GM12878 (cell line): ENCODE results near the gene MBD5. TPM values are rescaled to one million over a fixed set of nuclear protein-coding genes. Genes with fewer than 3 reads are reported as not detected.

Experiments used
- GABPA ChIP-seq: IDR thresholded peaks from 2 replicates; pipeline ENCODE4 v1.6.1; 2014; ENCODE audit warnings: antibody characterized with exemption, low read depth, mild to moderate bottlenecking, inconsistent platforms
- HDAC2 ChIP-seq: fragments of 200-600 bp; sonication (generic); IDR thresholded peaks from 2 replicates; pipeline ENCODE4 v1.6.1; 2017
- HDGF ChIP-seq: fragments of 450-650 bp; IDR thresholded peaks from 2 replicates; pipeline ENCODE4 v1.6.1; 2016; ENCODE audit warnings: antibody characterized with exemption
- MEF2A ChIP-seq: IDR thresholded peaks from 2 replicates; pipeline ENCODE4 v1.6.1; 2011; ENCODE audit warnings: low read depth, mild to moderate bottlenecking, low read length, moderate library complexity; ENCODE audit not compliant: insufficient read depth
- NFXL1 ChIP-seq: fragments of 450-650 bp; IDR thresholded peaks from 2 replicates; pipeline ENCODE4 v1.6.1; 2017; ENCODE audit warnings: antibody characterized with exemption, mild to moderate bottlenecking, borderline replicate concordance
- NR2F1 ChIP-seq: fragments of 450-650 bp; conservative IDR thresholded peaks from 2 replicates; pipeline ENCODE4 v1.6.1; 2017; ENCODE audit warnings: mild to moderate bottlenecking
- YBX1 ChIP-seq: fragments of 450-650 bp; IDR thresholded peaks from 2 replicates; pipeline ENCODE4 v1.6.1; 2016; ENCODE audit warnings: antibody characterized with exemption
- YY1 ChIP-seq: IDR thresholded peaks from 2 replicates; pipeline ENCODE4 v1.6.1; 2011; ENCODE audit warnings: low read depth, mild to moderate bottlenecking, low read length
- ZNF217 ChIP-seq: fragments of 450-650 bp; IDR thresholded peaks from 2 replicates; pipeline ENCODE4 v1.6.1; 2017; ENCODE audit warnings: antibody characterized with exemption, mild to moderate bottlenecking
- ZNF24 ChIP-seq: fragments of 450-650 bp; IDR thresholded peaks from 2 replicates; pipeline ENCODE4 v1.6.1; 2017; ENCODE audit warnings: antibody characterized with exemption, mild to moderate bottlenecking
- polyA plus RNA-seq, 11 experiments: library from polyadenylated mRNA; depleted of rRNA in 4 of 11; unstranded in 6 of 11; stranded (reverse) in 5 of 11; fragments of >200 nt; fragmentation: Nextera tagmentation in 4 of 11; fragmentation: Illumina TruSeq in 1 of 11; extraction: Ambion mirVana in 4 of 11; extraction: Trizol in 1 of 11; gene quantifications; 1 replicate in 1 of 11; 2 replicates in 10 of 11; pipeline versions ENCODE4 v1.2.1 to v1.2.3, GENCODE V29; 2011 to 2016; ENCODE audit warnings: inconsistent platforms in 2 of 11, missing spikeins in 2 of 11, low read depth in 1 of 11
- total RNA-seq, 4 experiments: library from RNA; depleted of rRNA in 3 of 4; stranded (reverse); fragments of >200 nt in 3 of 4; fragmentation: Illumina TruSeq in 1 of 4; extraction: Trizol in 1 of 4; gene quantifications; 2 replicates each; pipeline versions ENCODE4 v1.2.1 to v1.2.3, GENCODE V29; 2013 to 2021
- TF ChIP-seq, protein P1 (sequence below): fragments of 450-650 bp; IDR thresholded peaks from 2 replicates; pipeline ENCODE4 v1.6.1; 2017; ENCODE audit warnings: mild to moderate bottlenecking, moderate library complexity
- TF ChIP-seq, protein P2 (sequence below): fragments of 450-650 bp; IDR thresholded peaks from 2 replicates; pipeline ENCODE4 v1.6.1; 2018; ENCODE audit warnings: mild to moderate bottlenecking, low read depth, moderate library complexity; ENCODE audit not compliant: partially characterized antibody
- TF ChIP-seq, protein P3 (sequence below): fragments of 450-650 bp; IDR thresholded peaks from 2 replicates; pipeline ENCODE4 v1.6.1; 2017; ENCODE audit warnings: mild to moderate bottlenecking, low read depth, inconsistent platforms; ENCODE audit not compliant: poor library complexity, severe bottlenecking
- TF ChIP-seq, protein P4 (sequence below): fragments of 450-650 bp; IDR thresholded peaks from 2 replicates; pipeline ENCODE4 v1.6.1; 2018; ENCODE audit warnings: borderline replicate concordance, mild to moderate bottlenecking; ENCODE audit not compliant: partially characterized antibody
- TF ChIP-seq, protein P5 (sequence below): IDR thresholded peaks from 2 replicates; pipeline ENCODE4 v1.6.1; 2012; ENCODE audit warnings: low read depth, low read length, improper control_type of control experiment
- TF ChIP-seq, protein P6 (sequence below): fragments of 150-350 bp; IDR thresholded peaks from 2 replicates; pipeline ENCODE4 v1.6.1; 2014; ENCODE audit warnings: mild to moderate bottlenecking, low read depth, low read length

The MBD5 gene
- total and polyA plus RNA-seq, 10 of the 15 experiments (the other 5 are each of a cell fraction or from before 2014, with no cell fraction given) = 7.4 to 58.0 (median 21.2) TPM

DNA sequence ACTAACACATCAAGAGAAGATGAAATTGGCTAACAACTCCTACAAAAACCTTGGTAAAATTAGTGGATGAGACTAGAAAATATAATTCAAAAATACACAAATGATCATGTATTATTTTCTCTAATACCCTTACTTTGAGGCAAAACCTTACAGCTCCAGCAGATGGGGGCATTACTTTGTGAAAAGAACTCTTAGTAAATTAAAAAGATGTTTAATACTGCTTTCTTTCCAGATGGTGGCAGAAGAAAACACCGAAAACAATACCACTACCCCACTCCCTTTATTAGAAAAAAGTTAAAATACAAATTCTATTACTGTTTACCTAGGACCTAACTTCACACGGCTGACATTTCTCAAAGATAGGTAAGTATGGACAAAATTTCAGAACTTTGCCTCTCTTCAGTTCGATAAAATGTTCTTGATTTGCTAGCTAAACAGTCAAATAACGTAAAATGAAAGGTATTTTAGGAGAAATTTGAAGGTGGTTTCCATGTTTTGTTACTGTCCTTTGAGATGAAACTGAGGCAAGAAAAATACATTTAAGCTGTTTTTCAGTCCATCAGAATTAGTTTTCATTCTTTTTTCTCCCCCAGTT is 31.0 kb upstream of the MBD5 start (continued):
- TF ChIP-seq, protein P1, sequence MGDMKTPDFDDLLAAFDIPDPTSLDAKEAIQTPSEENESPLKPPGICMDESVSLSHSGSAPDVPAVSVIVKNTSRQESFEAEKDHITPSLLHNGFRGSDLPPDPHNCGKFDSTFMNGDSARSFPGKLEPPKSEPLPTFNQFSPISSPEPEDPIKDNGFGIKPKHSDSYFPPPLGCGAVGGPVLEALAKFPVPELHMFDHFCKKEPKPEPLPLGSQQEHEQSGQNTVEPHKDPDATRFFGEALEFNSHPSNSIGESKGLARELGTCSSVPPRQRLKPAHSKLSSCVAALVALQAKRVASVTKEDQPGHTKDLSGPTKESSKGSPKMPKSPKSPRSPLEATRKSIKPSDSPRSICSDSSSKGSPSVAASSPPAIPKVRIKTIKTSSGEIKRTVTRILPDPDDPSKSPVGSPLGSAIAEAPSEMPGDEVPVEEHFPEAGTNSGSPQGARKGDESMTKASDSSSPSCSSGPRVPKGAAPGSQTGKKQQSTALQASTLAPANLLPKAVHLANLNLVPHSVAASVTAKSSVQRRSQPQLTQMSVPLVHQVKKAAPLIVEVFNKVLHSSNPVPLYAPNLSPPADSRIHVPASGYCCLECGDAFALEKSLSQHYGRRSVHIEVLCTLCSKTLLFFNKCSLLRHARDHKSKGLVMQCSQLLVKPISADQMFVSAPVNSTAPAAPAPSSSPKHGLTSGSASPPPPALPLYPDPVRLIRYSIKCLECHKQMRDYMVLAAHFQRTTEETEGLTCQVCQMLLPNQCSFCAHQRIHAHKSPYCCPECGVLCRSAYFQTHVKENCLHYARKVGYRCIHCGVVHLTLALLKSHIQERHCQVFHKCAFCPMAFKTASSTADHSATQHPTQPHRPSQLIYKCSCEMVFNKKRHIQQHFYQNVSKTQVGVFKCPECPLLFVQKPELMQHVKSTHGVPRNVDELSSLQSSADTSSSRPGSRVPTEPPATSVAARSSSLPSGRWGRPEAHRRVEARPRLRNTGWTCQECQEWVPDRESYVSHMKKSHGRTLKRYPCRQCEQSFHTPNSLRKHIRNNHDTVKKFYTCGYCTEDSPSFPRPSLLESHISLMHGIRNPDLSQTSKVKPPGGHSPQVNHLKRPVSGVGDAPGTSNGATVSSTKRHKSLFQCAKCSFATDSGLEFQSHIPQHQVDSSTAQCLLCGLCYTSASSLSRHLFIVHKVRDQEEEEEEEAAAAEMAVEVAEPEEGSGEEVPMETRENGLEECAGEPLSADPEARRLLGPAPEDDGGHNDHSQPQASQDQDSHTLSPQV = 0 out of 2 replicates have a peak, but pooled peaks have one; percentile 30
- TF ChIP-seq, protein P2, sequence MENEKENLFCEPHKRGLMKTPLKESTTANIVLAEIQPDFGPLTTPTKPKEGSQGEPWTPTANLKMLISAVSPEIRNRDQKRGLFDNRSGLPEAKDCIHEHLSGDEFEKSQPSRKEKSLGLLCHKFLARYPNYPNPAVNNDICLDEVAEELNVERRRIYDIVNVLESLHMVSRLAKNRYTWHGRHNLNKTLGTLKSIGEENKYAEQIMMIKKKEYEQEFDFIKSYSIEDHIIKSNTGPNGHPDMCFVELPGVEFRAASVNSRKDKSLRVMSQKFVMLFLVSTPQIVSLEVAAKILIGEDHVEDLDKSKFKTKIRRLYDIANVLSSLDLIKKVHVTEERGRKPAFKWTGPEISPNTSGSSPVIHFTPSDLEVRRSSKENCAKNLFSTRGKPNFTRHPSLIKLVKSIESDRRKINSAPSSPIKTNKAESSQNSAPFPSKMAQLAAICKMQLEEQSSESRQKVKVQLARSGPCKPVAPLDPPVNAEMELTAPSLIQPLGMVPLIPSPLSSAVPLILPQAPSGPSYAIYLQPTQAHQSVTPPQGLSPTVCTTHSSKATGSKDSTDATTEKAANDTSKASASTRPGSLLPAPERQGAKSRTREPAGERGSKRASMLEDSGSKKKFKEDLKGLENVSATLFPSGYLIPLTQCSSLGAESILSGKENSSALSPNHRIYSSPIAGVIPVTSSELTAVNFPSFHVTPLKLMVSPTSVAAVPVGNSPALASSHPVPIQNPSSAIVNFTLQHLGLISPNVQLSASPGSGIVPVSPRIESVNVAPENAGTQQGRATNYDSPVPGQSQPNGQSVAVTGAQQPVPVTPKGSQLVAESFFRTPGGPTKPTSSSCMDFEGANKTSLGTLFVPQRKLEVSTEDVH = no peak
- TF ChIP-seq NR2F1 (no peak), NFXL1 (no peak), HDGF (no peak), YY1 (no peak), MEF2A (no peak), HDAC2 (no peak), YBX1 (no peak), GABPA (no peak), ZNF24 (peak; percentile 38; the same call in 1 of the 2 replicates), ZNF217 (no peak)
- TF ChIP-seq, protein P3, sequence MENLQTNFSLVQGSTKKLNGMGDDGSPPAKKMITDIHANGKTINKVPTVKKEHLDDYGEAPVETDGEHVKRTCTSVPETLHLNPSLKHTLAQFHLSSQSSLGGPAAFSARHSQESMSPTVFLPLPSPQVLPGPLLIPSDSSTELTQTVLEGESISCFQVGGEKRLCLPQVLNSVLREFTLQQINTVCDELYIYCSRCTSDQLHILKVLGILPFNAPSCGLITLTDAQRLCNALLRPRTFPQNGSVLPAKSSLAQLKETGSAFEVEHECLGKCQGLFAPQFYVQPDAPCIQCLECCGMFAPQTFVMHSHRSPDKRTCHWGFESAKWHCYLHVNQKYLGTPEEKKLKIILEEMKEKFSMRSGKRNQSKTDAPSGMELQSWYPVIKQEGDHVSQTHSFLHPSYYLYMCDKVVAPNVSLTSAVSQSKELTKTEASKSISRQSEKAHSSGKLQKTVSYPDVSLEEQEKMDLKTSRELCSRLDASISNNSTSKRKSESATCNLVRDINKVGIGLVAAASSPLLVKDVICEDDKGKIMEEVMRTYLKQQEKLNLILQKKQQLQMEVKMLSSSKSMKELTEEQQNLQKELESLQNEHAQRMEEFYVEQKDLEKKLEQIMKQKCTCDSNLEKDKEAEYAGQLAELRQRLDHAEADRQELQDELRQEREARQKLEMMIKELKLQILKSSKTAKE = no peak
- TF ChIP-seq, protein P4, sequence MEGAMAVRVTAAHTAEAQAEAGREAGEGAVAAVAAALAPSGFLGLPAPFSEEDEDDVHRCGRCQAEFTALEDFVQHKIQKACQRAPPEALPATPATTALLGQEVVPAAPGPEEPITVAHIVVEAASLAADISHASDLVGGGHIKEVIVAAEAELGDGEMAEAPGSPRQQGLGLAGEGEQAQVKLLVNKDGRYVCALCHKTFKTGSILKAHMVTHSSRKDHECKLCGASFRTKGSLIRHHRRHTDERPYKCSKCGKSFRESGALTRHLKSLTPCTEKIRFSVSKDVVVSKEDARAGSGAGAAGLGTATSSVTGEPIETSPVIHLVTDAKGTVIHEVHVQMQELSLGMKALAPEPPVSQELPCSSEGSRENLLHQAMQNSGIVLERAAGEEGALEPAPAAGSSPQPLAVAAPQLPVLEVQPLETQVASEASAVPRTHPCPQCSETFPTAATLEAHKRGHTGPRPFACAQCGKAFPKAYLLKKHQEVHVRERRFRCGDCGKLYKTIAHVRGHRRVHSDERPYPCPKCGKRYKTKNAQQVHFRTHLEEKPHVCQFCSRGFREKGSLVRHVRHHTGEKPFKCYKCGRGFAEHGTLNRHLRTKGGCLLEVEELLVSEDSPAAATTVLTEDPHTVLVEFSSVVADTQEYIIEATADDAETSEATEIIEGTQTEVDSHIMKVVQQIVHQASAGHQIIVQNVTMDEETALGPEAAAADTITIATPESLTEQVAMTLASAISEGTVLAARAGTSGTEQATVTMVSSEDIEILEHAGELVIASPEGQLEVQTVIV = no peak
- TF ChIP-seq, protein P5, sequence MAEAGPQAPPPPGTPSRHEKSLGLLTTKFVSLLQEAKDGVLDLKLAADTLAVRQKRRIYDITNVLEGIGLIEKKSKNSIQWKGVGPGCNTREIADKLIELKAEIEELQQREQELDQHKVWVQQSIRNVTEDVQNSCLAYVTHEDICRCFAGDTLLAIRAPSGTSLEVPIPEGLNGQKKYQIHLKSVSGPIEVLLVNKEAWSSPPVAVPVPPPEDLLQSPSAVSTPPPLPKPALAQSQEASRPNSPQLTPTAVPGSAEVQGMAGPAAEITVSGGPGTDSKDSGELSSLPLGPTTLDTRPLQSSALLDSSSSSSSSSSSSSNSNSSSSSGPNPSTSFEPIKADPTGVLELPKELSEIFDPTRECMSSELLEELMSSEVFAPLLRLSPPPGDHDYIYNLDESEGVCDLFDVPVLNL = no peak
- TF ChIP-seq, protein P6, sequence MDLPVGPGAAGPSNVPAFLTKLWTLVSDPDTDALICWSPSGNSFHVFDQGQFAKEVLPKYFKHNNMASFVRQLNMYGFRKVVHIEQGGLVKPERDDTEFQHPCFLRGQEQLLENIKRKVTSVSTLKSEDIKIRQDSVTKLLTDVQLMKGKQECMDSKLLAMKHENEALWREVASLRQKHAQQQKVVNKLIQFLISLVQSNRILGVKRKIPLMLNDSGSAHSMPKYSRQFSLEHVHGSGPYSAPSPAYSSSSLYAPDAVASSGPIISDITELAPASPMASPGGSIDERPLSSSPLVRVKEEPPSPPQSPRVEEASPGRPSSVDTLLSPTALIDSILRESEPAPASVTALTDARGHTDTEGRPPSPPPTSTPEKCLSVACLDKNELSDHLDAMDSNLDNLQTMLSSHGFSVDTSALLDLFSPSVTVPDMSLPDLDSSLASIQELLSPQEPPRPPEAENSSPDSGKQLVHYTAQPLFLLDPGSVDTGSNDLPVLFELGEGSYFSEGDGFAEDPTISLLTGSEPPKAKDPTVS = no peak
